Breast epithelium (tissue), 4 donors: ENCODE results near the gene RSAD1. TPM values are rescaled to one million over a fixed set of nuclear protein-coding genes. Genes with fewer than 3 reads are reported as not detected.

Source experiments
- DNase-seq, 2 donors: peaks; one replicate each; pipeline ENCODE4 v3.0.0-alpha.2; 2019; ENCODE audit warnings: low spot score in 2 of 2
- H3K27ac ChIP-seq, 2 donors: fragments of 200-600 bp; sonication (generic) in 1 of 2; one replicate each; pipeline ENCODE4 v1.5.1; 2016 to 2019; ENCODE audit warnings: mild to moderate bottlenecking in 1 of 2
- H3K27me3 ChIP-seq, 2 donors: fragments of 200-600 bp; sonication (generic) in 1 of 2; one replicate each; pipeline versions ENCODE4 v1.5.1 to v1.6.0; 2017 to 2019; ENCODE audit warnings: control low read depth in 1 of 2, mild to moderate bottlenecking in 1 of 2
- H3K36me3 ChIP-seq: fragments of 200-600 bp; one replicate; pipeline ENCODE4 v1.5.1; 2019
- H3K4me1 ChIP-seq, 2 donors: fragments of 200-600 bp; sonication (generic); one replicate each; pipeline ENCODE4 v1.5.1; 2016 to 2019; ENCODE audit warnings: control low read depth in 1 of 2
- H3K4me3 ChIP-seq, 3 donors: fragments of 200-600 bp; sonication (generic); 1 replicate in 2 of 3; 2 replicates in 1 of 3; pipeline ENCODE4 v1.5.1; 2016 to 2019; ENCODE audit warnings: mild to moderate bottlenecking in 3 of 3, moderate library complexity in 2 of 3
- H3K9me3 ChIP-seq, 2 donors: fragments of 200-600 bp; sonication (generic) in 1 of 2; one replicate each; pipeline ENCODE4 v1.5.1; 2016 to 2019; ENCODE audit warnings: control low read depth in 1 of 2
- POLR2A ChIP-seq: fragments of 450-650 bp; IDR thresholded peaks from one replicate; pipeline ENCODE4 v1.6.1; 2016; ENCODE audit warnings: antibody characterized with exemption, mild to moderate bottlenecking, moderate library complexity
- POLR2AphosphoS5 ChIP-seq, 3 donors: sonication (generic); formaldehyde crosslinking; IDR thresholded peaks; one replicate each; pipeline ENCODE4 v1.6.1; 2017; ENCODE audit warnings: antibody characterized with exemption in 3 of 3
- intact Hi-C: fragments of 100-400 bp; cut with DNase I; formaldehyde crosslinking; loops from one replicate; pipeline ENCODE4 v1.15.1; 2023; ENCODE audit warnings: low total_unique reads
- total RNA-seq, 3 donors: library from RNA; depleted of rRNA; stranded (reverse); fragments of >200 nt; gene quantifications; one replicate each; pipeline ENCODE4 v1.1.0, GENCODE V29; 2016
- TF ChIP-seq, protein P1 (sequence below), 3 donors: fragments of 450-650 bp; IDR thresholded peaks; one replicate each; pipeline ENCODE4 v1.5.1; 2016 to 2017; ENCODE audit warnings: antibody characterized with exemption in 3 of 3, mild to moderate bottlenecking in 3 of 3, moderate library complexity in 3 of 3

RSAD1 gene
- total RNA-seq, 3 donors from 2014 or later = 33.6 to 39.0 (median 35.1) TPM

- H3K4me1 ChIP-seq = peaks cover 7 to 8% of the 10 kb centered on the region in 2 donors
- H3K4me3 ChIP-seq = no peak overlapping the region
- no peaks in the 10 kb centered on the region for H3K27me3 ChIP-seq
- no peak for TF ChIP-seq POLR2AphosphoS5 (IDR thresholded peaks at IDR 0.05)
- TF ChIP-seq, protein P1, sequence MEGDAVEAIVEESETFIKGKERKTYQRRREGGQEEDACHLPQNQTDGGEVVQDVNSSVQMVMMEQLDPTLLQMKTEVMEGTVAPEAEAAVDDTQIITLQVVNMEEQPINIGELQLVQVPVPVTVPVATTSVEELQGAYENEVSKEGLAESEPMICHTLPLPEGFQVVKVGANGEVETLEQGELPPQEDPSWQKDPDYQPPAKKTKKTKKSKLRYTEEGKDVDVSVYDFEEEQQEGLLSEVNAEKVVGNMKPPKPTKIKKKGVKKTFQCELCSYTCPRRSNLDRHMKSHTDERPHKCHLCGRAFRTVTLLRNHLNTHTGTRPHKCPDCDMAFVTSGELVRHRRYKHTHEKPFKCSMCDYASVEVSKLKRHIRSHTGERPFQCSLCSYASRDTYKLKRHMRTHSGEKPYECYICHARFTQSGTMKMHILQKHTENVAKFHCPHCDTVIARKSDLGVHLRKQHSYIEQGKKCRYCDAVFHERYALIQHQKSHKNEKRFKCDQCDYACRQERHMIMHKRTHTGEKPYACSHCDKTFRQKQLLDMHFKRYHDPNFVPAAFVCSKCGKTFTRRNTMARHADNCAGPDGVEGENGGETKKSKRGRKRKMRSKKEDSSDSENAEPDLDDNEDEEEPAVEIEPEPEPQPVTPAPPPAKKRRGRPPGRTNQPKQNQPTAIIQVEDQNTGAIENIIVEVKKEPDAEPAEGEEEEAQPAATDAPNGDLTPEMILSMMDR (IDR thresholded peaks at IDR 0.05) = no peak
- TF ChIP-seq POLR2A = no peak
- H3K27ac ChIP-seq = peak overlapping the region in 1 of 2 donors; percentile 65
- intact Hi-C loops = no loop called here
- DNase-seq = no peak
- H3K9me3 ChIP-seq = no peaks in the 10 kb centered on the region
- no peaks in the 10 kb centered on the region for H3K36me3 ChIP-seq
Observed at GRCh38 chr17:50443505-50443974, 35.1 kb upstream of the RSAD1 start.

GRCh38 chr17:50444841-50445715 is 33.6 kb upstream of the RSAD1 start:
- Histone ChIP-seq H3K4me3 (no peak overlapping the region), H3K4me1 (peaks cover 7 to 8% of the 10 kb centered on the region in 2 donors), H3K27ac (no peak overlapping the region), H3K36me3 (no peaks in the 10 kb centered on the region), H3K9me3 (no peaks in the 10 kb centered on the region), H3K27me3 (no peaks in the 10 kb centered on the region)
- DNase-seq = no peak
- intact Hi-C loops = no loop called here
- TF ChIP-seq POLR2AphosphoS5 (IDR thresholded peaks at IDR 0.05) = no peak
- TF ChIP-seq, protein P1 (IDR thresholded peaks at IDR 0.05) = no peak
- TF ChIP-seq POLR2A = no peak

DNA sequence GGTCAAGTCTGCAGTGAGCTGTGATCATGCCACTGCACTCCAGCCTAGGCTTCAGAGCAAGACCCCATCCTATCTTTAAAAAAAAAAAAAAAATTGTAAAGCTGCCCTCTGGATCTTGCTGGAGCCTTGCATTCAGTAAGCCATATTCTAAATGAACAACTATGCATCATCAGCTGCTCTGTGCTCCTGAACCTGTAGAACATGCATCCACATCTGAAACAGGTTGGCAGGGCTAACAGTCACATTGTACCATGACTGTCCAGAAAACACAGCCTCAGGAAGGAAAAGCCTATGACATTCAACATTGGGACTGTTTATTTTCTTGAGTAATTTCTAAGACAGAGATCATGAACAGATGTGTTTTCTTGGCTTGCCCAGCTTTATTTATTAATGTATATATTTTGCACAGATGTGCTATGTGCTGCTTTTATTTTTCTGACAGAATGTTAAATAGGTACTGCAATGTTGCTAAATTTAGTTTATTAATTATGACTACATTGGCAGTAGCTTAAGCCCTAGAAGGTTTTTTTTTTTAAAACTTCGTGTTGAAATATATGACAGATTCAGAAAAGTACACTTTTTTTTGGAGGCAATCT is 32.8 kb upstream of the RSAD1 start:
- Histone ChIP-seq H3K4me1 (peaks cover under 1 to 5% of the 10 kb centered on the region in 2 donors), H3K27ac (no peak overlapping the region), H3K9me3 (no peaks in the 10 kb centered on the region), H3K4me3 (no peak overlapping the region), H3K27me3 (no peaks in the 10 kb centered on the region), H3K36me3 (no peaks in the 10 kb centered on the region)
- TF ChIP-seq, protein P1 (IDR thresholded peaks at IDR 0.05) = no peak
- TF ChIP-seq POLR2AphosphoS5 (IDR thresholded peaks at IDR 0.05) = no peak
- TF ChIP-seq POLR2A = no peak
- intact Hi-C loops = no loop called here
- no peak for DNase-seq

GRCh38 chr17:50447870-50448595 is 30.6 kb upstream of the RSAD1 start:
- Histone ChIP-seq H3K4me1 (no peaks in the 10 kb centered on the region), H3K9me3 (no peaks in the 10 kb centered on the region), H3K36me3 (no peaks in the 10 kb centered on the region), H3K4me3 (no peak overlapping the region), H3K27ac (peak overlapping the region; percentile 15 to 48), H3K27me3 (no peaks in the 10 kb centered on the region)
- TF ChIP-seq POLR2AphosphoS5 (IDR thresholded peaks at IDR 0.05) = no peak
- TF ChIP-seq, protein P1 (IDR thresholded peaks at IDR 0.05) = no peak
- no peak for TF ChIP-seq POLR2A
- intact Hi-C loops = no loop called here
- no peak for DNase-seq
